ENCODE results near the gene DNAJC11.
"Not testable (repeated sequence)": the region's sequence is repeated elsewhere in the genome, so short reads cannot be mapped to it uniquely, and the experiment has no call there.

DNAJC11 gene

GRCh38 chr1:6723621-6724428 is 22.2 kb upstream of the DNAJC11 start:
- DNase-seq (ENCODE audit: low read depth): no peak
- no peak overlapping the region for H3K4me3 ChIP-seq (ENCODE audit: low read depth, low read length)
- no peak for TF ChIP-seq CTCF (IDR thresholded peaks at IDR 0.05; ENCODE audit: insufficient read depth, low read depth, low read length, missing control alignments)

GRCh38 chr1:6711174-6711573 is 9.6 kb upstream of the DNAJC11 start:
- H3K4me3 ChIP-seq (ENCODE audit: low read depth, low read length): no peak overlapping the region
- TF ChIP-seq CTCF (IDR thresholded peaks at IDR 0.05; ENCODE audit: insufficient read depth, low read depth, low read length, missing control alignments): no peak
- DNase-seq (ENCODE audit: low read depth): no peak

- no peak overlapping the region for H3K4me3 ChIP-seq (ENCODE audit: low read depth, low read length)
- peak; percentile 21 for DNase-seq (ENCODE audit: low read depth)
- TF ChIP-seq CTCF (IDR thresholded peaks at IDR 0.05; ENCODE audit: insufficient read depth, low read depth, low read length, missing control alignments): no peak
Measured at GRCh38 chr1:6704746-6705145, 3.1 kb upstream of the DNAJC11 start.

DNA sequence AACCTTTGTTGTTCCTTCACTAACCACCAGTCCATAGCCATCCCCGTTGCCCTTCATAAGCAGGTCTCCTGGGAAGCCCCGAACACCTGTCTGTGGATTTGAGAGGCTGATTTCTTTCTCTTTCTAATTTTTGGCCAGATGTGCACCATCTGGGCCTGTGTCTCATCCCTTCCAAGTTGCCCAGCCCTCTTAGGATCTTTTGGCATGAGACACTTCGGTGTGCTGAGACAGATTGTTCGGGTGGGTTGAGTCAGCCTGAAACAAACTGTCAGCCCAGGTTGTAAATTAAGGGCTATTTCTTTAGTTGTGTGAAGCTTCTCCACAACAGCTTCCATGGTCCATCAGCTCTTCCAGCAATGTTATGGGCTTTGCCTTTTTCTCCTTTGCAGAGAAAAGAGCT is 1.4 kb upstream of the DNAJC11 start:
- TF ChIP-seq CTCF (IDR thresholded peaks at IDR 0.05; ENCODE audit: insufficient read depth, low read depth, low read length, missing control alignments): no peak
- DNase-seq (ENCODE audit: low read depth): no peak
- no peak overlapping the region for H3K4me3 ChIP-seq (ENCODE audit: low read depth, low read length)

DNA sequence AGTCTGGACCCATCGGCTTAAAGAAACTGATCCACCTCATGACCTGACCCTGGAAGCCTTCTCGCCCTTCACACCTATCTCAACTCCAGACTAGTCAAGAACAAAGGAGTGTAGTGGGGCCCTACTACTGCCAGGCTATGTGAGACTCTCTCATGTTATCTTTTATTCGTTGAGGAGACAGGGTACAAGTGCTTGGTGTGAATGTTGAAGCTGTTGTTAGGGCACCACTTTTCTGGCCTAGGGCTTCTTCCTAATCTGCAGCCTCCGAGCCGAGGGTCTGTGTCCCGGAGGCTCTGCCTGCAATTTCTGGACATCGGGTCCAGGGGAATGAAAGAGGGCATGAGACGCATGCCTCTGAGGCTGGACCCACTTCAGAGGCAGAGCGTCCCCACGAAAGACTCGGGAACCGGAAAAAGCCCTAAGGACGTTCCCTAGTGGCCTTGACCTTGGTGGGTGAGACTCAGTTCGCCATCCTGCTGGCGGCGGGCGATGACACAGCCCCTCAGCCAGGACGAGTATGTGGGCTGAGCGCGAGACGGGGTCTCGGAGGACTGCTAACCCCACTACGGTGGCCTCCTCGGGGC is 671 bp downstream of the DNAJC11 start:
- peak overlapping the region; percentile 94 for H3K4me3 ChIP-seq (ENCODE audit: low read depth, low read length)
- TF ChIP-seq CTCF (IDR thresholded peaks at IDR 0.05; ENCODE audit: insufficient read depth, low read depth, low read length, missing control alignments): no peak
- no peak for DNase-seq (ENCODE audit: low read depth)

GRCh38 chr1:6699915-6700314 is 1.7 kb downstream of the DNAJC11 start:
- not testable (repeated sequence) for DNase-seq (ENCODE audit: low read depth); H3K4me3 ChIP-seq (ENCODE audit: low read depth, low read length)

DNA sequence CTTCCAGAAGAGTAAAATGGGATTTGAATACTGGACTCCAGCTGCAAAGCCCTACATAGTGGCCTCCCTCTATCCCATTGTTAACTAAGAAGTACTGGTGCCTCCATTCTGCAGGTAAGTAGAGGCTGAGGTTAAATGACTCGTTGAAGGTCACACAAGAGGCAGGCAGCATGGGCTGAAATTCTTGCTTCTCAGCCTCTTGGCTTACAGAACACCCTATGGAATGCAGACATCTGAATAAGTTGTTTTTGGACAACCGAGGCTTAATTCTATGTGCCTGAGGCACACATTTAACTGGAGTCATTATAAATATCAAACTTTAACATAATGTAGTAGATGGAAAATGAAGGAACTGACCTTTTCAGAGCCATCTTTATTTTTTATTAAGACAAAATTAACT is 5.7 kb downstream of the DNAJC11 start:
- no peak for DNase-seq (ENCODE audit: low read depth)
- no peak overlapping the region for H3K4me3 ChIP-seq (ENCODE audit: low read depth, low read length)
- TF ChIP-seq CTCF (IDR thresholded peaks at IDR 0.05; ENCODE audit: insufficient read depth, low read depth, low read length, missing control alignments): no peak

All from GM12865 (cell line).